ENCODE measurements around the gene GRIN1. TPM values are rescaled to one million over a fixed set of nuclear protein-coding genes. Genes with fewer than 3 reads are reported as not detected.
A peak's percentile ranks its signal among the peaks of the same experiment; 100 is the strongest.

GRIN1 gene
- polyA plus RNA-seq, 3 donors: 0.34 TPM; not detected in 2

DNA sequence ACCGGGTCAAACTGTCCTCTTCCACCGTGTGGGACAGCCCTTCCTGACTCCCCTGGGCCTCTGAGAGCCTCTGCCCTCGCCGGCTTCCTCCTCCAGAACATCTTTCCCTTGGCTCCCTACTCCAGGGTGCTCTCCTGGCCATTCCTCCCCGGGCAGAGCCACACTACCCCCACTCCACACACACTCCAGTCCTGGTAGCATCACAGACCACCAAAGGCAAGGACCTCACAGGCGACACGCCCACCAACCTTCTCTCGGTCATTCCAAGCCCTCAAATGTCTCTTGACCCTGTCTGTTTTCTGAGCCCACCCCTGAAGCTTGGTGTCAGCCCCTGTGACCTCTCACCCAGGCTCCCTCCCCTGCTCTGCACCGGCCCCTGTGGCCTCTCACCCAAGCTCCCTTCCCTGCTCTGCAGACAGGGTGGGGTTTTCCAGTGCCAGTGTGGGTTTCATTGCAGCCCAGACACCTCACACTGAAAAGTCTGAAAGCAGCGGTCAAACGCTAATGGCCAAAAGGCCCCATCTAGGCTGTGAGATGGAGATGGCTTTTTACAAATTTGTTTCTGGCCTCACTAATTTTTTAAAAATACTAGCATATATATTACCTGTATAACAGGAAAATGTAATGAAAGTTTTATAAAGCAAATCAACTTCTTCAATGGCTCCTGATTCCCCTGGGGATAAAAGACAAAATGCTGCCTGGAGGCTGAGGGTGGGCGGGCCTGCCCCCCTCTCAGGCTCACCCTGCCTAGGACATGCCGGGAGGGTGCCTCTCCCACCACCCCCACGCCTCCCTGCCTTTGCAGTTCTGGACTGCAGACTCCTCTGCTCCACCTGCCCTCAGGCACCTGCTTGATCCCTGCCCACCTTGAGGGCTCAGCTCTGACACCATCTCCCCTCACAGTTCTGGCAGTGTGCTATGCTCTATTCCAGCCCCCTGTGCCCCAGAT, 20.4 kb downstream of the GRIN1 start:
- no peak for DNase-seq (ENCODE audit: extremely low read depth in 1 of 11, low read depth in 9 of 11, low spot score in 4 of 11)

DNA sequence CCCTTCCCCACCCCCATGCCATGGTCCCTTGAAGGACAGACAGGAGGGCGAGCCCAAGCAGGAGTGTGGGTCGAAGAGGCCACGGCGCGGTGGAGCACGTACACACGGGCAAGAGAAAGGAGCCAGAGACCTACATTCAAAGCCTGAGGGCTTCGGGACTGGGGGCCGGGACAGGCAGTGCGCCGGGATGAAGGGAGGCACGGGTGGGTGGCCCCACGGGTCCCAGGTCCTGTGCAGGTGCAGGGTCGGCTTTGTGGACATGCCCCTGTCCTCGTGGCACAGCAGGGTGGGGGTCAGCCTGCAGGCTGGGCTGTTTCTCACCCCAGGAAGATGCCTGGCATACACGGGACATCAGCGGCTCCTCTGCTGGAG, 21.1 kb downstream of the GRIN1 start:
- DNase-seq (ENCODE audit: extremely low read depth in 1 of 11, low read depth in 9 of 11, low spot score in 4 of 11): no peak

DNA sequence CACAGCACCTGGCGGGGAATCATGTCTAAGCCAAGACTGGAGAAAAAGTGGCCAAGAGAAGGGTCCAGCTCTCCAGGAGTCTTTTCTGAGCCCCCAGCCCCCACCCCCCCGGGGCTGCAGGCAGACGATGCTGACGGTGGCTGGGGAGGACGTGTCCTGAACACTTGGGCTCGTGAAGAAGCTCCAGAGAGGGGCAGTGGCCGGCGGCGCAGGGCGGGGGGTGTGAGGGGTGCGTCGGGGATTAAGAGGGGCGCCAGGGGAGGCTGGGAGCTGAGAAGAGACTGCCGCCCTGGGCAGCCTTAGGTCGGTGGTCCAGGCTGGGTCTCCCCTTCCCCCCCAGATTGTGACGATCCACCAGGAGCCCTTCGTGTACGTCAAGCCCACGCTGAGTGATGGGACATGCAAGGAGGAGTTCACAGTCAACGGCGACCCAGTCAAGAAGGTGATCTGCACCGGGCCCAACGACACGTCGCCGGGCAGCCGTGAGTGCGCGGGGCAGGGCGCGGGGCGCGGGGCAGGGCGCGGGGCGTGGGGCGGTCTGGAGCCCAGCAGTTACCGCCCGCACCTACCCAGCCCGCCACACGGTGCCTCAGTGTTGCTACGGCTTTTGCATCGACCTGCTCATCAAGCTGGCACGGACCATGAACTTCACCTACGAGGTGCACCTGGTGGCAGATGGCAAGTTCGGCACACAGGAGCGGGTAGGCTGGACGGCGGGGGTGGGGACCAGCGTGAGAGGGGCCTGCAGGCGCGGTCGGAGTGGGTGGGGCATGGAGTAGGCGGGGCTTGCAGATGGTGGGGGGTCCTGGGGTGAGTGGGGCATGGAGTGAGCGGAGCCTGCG, 22.0 kb downstream of the GRIN1 start:
- no peak for DNase-seq (ENCODE audit: extremely low read depth in 1 of 11, low read depth in 9 of 11, low spot score in 4 of 11)

DNA sequence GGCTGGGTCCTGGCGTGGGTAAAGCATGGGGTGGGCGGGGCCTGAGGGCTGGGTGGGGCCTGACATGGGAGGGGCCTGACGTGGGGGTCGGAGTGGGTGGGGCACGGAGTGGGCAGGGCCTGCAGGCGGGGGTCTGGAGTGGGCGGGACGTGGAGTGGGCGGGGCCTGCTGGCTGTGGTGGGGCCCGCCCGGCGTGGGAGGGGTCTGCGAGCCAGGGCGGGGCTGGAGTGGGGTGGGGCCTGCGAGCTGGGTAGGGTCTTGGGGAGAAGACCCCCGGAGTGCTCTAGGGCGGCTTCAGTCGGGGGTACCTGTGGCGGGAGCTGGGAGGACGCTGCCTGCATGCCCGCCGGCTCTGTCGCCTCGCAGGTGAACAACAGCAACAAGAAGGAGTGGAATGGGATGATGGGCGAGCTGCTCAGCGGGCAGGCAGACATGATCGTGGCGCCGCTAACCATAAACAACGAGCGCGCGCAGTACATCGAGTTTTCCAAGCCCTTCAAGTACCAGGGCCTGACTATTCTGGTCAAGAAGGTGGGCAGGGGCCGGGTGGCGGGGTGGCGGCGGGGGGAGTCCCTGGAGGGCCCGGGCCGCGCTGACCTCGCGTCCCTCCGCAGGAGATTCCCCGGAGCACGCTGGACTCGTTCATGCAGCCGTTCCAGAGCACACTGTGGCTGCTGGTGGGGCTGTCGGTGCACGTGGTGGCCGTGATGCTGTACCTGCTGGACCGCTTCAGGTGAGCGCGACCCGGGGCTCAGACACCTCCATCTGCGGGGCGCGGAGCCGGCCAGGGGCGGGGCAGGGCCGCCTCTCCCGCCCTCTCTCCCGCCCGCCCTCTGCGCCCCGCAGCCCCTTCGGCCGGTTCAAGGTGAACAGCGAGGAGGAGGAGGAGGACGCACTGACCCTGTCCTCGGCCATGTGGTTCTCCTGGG, 22.9 kb downstream of the GRIN1 start:
- DNase-seq (ENCODE audit: extremely low read depth in 1 of 11, low read depth in 9 of 11, low spot score in 4 of 11): no peak

DNA sequence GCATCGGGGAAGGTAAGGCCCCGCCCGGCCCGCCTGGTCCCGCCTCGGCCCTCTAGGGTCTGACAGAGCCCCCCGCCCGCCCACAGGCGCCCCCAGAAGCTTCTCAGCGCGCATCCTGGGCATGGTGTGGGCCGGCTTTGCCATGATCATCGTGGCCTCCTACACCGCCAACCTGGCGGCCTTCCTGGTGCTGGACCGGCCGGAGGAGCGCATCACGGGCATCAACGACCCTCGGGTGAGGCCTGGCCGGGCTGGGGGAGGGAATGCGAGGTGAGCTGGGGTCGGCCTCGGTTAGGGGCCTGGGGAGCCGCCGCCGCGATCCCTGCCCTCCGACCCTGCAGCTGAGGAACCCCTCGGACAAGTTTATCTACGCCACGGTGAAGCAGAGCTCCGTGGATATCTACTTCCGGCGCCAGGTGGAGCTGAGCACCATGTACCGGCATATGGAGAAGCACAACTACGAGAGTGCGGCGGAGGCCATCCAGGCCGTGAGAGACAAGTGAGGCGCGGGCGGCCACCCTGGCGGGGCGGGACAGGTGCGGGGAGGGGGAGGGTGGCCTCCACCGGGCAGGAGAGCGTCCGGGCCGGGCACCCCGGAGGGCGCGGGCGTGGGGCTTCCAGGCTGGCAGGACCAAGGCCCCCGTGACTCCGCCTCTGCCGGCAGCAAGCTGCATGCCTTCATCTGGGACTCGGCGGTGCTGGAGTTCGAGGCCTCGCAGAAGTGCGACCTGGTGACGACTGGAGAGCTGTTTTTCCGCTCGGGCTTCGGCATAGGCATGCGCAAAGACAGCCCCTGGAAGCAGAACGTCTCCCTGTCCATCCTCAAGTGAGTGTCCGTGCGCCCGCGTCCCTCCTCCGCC, 23.8 kb downstream of the GRIN1 start:
- no peak for DNase-seq (ENCODE audit: extremely low read depth in 1 of 11, low read depth in 9 of 11, low spot score in 4 of 11)

DNA sequence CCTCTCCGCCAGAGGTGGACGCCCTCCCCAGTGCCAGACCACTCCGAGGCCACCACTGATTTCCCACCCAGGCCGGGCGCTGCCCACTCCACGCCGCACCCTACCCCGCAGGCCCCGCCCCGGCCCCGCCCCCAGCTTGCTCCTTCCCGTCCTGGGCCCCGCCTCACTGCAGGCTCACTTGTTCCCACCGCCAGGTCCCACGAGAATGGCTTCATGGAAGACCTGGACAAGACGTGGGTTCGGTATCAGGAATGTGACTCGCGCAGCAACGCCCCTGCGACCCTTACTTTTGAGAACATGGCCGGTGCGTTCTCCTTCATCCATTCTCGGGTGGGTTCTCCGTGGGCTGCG, 24.4 kb downstream of the GRIN1 start:
- DNase-seq (ENCODE audit: extremely low read depth in 1 of 11, low read depth in 9 of 11, low spot score in 4 of 11): no peak

DNA sequence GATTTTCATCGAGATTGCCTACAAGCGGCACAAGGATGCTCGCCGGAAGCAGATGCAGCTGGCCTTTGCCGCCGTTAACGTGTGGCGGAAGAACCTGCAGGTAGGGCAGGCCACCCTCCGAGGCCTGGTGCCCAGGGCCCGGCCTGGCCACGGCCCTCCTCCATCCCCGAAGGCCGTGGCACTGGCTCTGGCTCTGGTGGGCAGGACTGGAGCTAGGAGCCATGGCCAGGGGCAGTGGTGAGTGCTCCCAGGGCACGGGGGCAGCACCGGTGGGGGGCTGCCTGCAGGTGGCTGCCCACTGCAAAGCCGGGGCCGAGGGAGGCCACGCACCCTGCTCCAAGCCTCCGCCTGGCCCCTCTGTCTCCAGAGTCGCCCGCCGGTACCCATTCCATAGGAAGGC, 24.9 kb downstream of the GRIN1 start:
- DNase-seq (ENCODE audit: extremely low read depth in 1 of 11, low read depth in 9 of 11, low spot score in 4 of 11): no peak

DNA sequence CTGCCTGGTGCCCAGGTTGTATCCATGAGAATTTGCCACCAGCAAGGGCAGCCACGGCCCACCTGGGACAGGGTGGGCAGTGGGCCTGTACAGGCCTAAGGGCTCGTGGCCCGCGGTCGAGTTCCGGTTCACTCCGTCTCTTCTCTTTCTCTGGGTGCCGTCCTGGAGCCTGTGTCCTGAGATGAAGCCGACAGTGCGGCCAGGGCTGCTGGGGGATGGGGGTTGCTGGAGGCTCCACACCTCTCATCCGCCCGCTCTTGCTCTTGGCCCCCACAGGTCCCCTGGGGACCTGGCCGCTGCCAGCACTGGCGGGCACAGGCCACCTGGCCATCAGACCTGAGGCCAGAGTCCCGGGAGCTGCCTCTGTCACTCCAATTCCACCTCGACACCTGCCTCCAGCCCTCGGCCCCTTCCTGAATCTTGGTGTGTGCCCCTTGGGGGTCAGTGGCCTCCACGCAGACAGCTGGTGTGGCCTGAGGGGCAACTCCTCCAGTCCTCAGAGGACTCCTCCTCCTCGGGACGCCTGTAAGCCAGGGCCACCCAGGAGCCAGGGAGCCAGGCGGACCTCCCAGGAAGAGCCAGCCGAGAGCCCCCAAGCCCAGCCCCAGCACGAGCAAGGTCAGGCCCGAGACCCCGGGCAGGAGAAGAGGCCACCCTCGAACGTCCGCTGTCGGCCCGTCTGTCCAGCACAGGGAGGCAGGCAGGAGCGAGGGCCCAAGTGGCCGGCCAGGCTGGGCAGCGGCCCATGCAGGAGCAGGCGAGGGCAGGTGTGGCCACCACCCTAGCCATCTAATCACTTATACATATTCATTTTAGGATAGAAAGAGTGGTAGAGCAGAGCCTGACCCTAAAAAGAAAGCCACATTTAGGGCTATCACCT, 25.7 kb downstream of the GRIN1 start:
- DNase-seq (ENCODE audit: extremely low read depth in 1 of 11, low read depth in 9 of 11, low spot score in 4 of 11): no peak

DNA sequence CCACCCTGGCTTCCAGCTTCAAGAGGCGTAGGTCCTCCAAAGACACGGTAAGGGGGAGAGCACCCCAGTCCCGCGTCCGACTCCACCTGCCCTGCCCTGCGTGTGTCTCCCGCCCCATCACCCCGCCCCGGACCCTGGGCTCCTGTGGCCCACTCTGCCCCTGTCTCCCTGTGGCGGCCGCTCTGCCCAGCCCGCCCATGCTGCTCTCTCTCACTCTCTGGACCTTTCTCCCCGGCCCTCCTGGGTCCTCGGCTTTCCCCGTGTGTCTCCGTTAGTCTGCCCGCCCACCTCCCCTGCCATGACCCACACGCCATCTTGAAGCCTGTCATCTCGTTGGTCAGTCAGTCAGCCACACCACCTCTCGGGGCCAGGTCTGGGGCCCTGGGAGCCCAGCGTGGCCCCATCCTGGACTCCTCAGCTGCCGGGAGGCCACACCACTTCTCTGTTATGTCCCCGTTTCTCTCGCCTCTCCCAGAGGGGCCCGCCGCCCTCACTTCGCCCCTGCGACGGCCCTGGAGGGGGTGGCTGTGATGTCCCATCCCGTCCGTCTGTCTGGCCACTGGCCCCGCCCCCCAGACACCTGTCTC, 26.4 kb downstream of the GRIN1 start:
- no peak for DNase-seq (ENCODE audit: extremely low read depth in 1 of 11, low read depth in 9 of 11, low spot score in 4 of 11)

DNA sequence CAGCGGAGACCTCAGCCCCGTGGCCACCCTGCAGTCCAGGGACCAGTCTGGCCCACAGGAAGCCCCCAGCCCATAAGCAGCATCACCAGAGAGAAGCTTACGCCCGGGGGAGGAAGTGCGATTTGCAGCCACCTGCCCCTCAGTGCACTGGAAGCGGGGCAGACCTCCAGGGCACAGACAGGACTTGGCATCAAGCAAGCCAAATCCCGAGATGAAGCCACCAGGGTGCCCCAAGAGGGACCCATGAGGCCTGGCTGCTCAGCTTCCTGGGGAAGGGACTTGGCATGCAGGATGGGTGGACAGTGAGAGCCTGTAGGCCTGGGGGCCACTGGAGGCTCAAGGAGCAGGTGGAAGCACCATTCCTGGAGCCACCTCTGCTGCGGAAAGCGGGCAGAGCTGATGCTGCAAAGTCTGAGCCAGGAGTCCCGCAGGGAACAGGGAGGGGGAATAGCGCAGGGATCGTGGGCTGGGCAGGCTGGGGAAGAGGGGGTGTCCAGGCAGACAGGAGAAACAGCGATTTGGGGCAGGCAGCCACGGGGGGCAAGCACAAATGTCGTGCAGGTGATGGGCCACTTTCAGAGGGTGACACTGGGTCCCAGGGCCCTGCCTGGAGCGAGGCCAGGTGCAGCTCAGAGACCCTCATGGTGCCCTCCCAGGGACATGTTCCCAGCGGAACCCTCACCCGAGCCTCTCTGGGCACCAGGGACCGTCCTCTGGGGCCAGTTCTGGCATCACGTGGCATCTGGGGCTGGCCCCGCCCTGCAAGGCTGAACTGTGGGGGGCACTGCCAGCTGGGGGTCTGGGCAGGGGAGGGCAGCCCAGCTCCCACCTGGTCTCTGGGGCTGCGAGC, 27.7 kb downstream of the GRIN1 start:
- DNase-seq (ENCODE audit: extremely low read depth in 1 of 11, low read depth in 9 of 11, low spot score in 4 of 11): no peak

DNA sequence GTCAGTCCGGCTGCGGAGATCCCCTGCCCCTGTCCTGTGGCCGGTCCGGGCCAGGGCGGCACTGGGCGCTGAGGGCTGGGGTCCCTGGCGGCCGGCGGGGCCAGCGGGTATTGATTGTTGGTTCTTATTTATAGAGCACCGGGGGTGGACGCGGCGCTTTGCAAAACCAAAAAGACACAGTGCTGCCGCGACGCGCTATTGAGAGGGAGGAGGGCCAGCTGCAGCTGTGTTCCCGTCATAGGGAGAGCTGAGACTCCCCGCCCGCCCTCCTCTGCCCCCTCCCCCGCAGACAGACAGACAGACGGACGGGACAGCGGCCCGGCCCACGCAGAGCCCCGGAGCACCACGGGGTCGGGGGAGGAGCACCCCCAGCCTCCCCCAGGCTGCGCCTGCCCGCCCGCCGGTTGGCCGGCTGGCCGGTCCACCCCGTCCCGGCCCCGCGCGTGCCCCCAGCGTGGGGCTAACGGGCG, 28.4 kb downstream of the GRIN1 start:
- no peak for DNase-seq (ENCODE audit: extremely low read depth in 1 of 11, low read depth in 9 of 11, low spot score in 4 of 11)

DNA sequence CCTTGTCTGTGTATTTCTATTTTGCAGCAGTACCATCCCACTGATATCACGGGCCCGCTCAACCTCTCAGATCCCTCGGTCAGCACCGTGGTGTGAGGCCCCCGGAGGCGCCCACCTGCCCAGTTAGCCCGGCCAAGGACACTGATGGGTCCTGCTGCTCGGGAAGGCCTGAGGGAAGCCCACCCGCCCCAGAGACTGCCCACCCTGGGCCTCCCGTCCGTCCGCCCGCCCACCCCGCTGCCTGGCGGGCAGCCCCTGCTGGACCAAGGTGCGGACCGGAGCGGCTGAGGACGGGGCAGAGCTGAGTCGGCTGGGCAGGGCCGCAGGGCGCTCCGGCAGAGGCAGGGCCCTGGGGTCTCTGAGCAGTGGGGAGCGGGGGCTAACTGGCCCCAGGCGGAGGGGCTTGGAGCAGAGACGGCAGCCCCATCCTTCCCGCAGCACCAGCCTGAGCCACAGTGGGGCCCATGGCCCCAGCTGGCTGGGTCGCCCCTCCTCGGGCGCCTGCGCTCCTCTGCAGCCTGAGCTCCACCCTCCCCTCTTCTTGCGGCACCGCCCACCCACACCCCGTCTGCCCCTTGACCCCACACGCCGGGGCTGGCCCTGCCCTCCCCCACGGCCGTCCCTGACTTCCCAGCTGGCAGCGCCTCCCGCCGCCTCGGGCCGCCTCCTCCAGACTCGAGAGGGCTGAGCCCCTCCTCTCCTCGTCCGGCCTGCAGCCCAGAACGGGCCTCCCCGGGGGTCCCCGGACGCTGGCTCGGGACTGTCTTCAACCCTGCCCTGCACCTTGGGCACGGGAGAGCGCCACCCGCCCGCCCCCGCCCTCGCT, 29.0 kb downstream of the GRIN1 start:
- peak in 1 of 11 donors; percentile 21 for DNase-seq (ENCODE audit: extremely low read depth in 1 of 11, low read depth in 9 of 11, low spot score in 4 of 11)

DNA sequence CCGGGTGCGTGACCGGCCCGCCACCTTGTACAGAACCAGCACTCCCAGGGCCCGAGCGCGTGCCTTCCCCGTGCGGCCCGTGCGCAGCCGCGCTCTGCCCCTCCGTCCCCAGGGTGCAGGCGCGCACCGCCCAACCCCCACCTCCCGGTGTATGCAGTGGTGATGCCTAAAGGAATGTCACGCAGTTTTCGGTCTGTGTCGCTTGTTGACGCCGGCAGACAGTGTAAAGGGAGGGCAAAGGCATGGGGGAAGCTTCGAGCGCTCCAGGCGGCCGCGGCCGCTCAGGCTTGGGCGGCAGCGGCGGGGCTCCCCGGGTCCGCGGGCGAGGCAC, 29.6 kb downstream of the GRIN1 start:
- DNase-seq (ENCODE audit: extremely low read depth in 1 of 11, low read depth in 9 of 11, low spot score in 4 of 11): no peak

DNA sequence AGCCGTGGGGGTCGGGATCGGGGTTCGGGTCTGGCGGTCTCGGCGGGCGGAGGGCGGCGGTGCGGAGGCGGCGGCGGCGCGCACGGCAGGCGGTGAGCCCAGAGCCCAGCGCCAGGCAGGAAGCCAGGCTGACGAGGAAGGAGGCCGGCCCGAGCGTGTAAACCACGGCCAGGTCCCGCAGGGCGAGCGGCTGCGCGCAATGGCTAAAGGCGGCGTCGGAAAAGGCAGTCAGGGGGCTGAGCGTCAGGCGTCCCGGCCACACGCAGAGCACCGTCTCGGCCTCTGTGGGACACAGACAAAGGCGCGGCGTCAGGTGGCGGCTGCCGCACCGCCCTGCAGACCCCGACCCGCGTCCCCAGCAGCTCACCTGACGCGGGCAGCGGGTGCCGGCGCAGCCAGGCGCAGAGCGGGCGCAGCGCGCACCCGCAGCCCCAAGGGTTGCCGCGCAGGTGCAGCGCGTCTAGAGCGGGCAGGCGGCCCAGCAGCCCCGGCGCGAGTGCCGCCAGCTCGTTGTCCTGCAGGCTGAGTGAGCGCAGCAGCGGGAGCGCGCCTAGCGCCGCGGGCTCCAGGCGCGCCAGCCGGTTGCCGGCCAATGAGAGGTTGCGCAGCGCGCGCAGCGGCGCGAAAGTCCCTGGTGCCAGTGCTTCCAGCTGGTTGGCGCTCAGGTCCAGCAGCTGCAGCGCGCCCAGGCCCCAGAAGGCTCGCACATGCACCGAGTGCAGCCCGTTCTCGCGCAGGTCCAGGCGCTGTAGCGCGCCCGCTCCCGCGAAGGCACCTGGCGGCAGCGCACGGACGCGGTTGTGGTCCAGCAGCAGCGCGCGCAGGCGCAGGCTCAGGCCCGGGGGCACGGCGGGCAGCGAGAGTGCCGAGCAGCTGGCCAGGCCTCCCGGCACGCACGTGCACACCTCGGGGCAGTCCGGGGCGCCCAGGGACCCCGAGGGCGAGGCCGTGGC, 30.2 kb downstream of the GRIN1 start:
- peak in 8 of 11 donors; percentile 18 to 39 (median 36) for DNase-seq (ENCODE audit: extremely low read depth in 1 of 11, low read depth in 9 of 11, low spot score in 4 of 11)

Measured in renal cortex interstitium (tissue), 11 donors.